Esophagus (tissue), 2 donors: ENCODE results near the gene FHIP1B. TPM values are rescaled to one million over a fixed set of nuclear protein-coding genes. Genes with fewer than 3 reads are reported as not detected.

ENCODE experiments used
- H3K27ac ChIP-seq, 2 donors: one replicate each; pipeline ENCODE4 v1.5.1; 2013; ENCODE audit warnings: low read depth in 2 of 2, mild to moderate bottlenecking in 2 of 2, inconsistent platforms in 1 of 2, low read length in 1 of 2, moderate library complexity in 1 of 2
- H3K27me3 ChIP-seq, 2 donors: one replicate each; pipeline ENCODE4 v1.6.1; 2013; ENCODE audit warnings: low read length in 2 of 2, control low read depth in 1 of 2, mild to moderate bottlenecking in 1 of 2; ENCODE audit not compliant: insufficient read depth in 2 of 2, control insufficient read depth in 1 of 2
- H3K36me3 ChIP-seq, 2 donors: one replicate each; pipeline ENCODE4 v1.6.1; 2013; ENCODE audit warnings: low read length in 1 of 2; ENCODE audit not compliant: control insufficient read depth in 2 of 2, insufficient read depth in 2 of 2
- H3K4me1 ChIP-seq, 2 donors: one replicate each; pipeline ENCODE4 v1.6.1; 2013; ENCODE audit warnings: low read length in 1 of 2; ENCODE audit not compliant: control insufficient read depth in 2 of 2, insufficient read depth in 2 of 2
- H3K4me3 ChIP-seq, 2 donors: one replicate each; pipeline ENCODE4 v1.5.1; 2013; ENCODE audit warnings: low read length in 2 of 2, mild to moderate bottlenecking in 2 of 2, low read depth in 1 of 2, moderate library complexity in 1 of 2
- H3K9me3 ChIP-seq, 2 donors: one replicate each; pipeline ENCODE4 v1.6.1; 2013; ENCODE audit warnings: mild to moderate bottlenecking in 2 of 2, low read depth in 1 of 2, low read length in 1 of 2, moderate library complexity in 1 of 2; ENCODE audit not compliant: control insufficient read depth in 2 of 2, insufficient read depth in 1 of 2
- WGBS, 2 donors: extraction: QIAGEN DNeasy Blood & Tissue Kit; methylation state at CpG; one replicate each; pipeline ENCODE4 v1.1.7; 2013; 5-methylcytosine and 5-hydroxymethylcytosine counted together
- polyA plus RNA-seq, 2 donors: library from polyadenylated mRNA; stranded (reverse); fragments of 200-250 nt; gene quantifications; one replicate each; pipeline ENCODE4 v1.2.3, GENCODE V29; 2013
- donor health status: healthy with polysubstance abuse.
- donor health status: Bipolar disorder and iron deficiency.

FHIP1B gene
- polyA plus RNA-seq, 2 donors, result 18.6 to 31.7 TPM

GRCh38 chr11:6228520-6228919 lies 5.9 kb downstream of the FHIP1B start:
- Histone ChIP-seq H3K4me1 (no peaks in the 10 kb centered on the region), H3K27ac (no peak overlapping the region), H3K9me3 (no peaks in the 10 kb centered on the region), H3K36me3 (peaks cover 8 to 11% of the 10 kb centered on the region in 2 donors), H3K4me3 (no peak overlapping the region), H3K27me3 (no peaks in the 10 kb centered on the region)
- 61 to 67% methylated on average over 3 of the region's 3 CpGs for whole genome bisulfite sequencing, 2 donors

GRCh38 chr11:6225896-6226295 lies 8.5 kb downstream of the FHIP1B start:
- no peaks in the 10 kb centered on the region for H3K4me1 ChIP-seq
- H3K27ac ChIP-seq, result no peak overlapping the region
- 57 to 60% methylated on average over 2 of the region's 2 CpGs for WGBS, 2 donors
- H3K27me3 ChIP-seq, result no peaks in the 10 kb centered on the region
- no peak overlapping the region for H3K4me3 ChIP-seq
- no peaks in the 10 kb centered on the region for H3K9me3 ChIP-seq
- H3K36me3 ChIP-seq, result peaks cover 21 to 23% of the 10 kb centered on the region in 2 donors

GRCh38 chr11:6225024-6225423 lies 9.4 kb downstream of the FHIP1B start:
- Histone ChIP-seq H3K9me3 (no peaks in the 10 kb centered on the region), H3K4me1 (no peaks in the 10 kb centered on the region), H3K36me3 (peaks cover 21 to 23% of the 10 kb centered on the region in 2 donors), H3K27ac (no peak overlapping the region), H3K4me3 (no peak overlapping the region), H3K27me3 (no peaks in the 10 kb centered on the region)
- 62 to 64% methylated on average over 1 of the region's 1 CpG for WGBS, 2 donors

GRCh38 chr11:6224421-6224820 lies 10.0 kb downstream of the FHIP1B start:
- 91 to 96% methylated on average over 3 of the region's 3 CpGs for WGBS, 2 donors
- H3K4me3 ChIP-seq, result no peak overlapping the region
- H3K27ac ChIP-seq, result no peak overlapping the region
- no peaks in the 10 kb centered on the region for H3K27me3 ChIP-seq
- H3K9me3 ChIP-seq, result no peaks in the 10 kb centered on the region
- no peaks in the 10 kb centered on the region for H3K4me1 ChIP-seq
- peaks cover 21% of the 10 kb centered on the region in 2 donors for H3K36me3 ChIP-seq

GRCh38 chr11:6223854-6224253 lies 10.6 kb downstream of the FHIP1B start:
- Histone ChIP-seq H3K9me3 (no peaks in the 10 kb centered on the region), H3K27me3 (no peaks in the 10 kb centered on the region), H3K4me1 (no peaks in the 10 kb centered on the region), H3K4me3 (no peak overlapping the region), H3K27ac (no peak overlapping the region), H3K36me3 (peaks cover 21% of the 10 kb centered on the region in 2 donors)
- WGBS, 2 donors, result 95 to 96% methylated on average over 17 of the region's 17 CpGs

- Histone ChIP-seq H3K27me3 (no peaks in the 10 kb centered on the region), H3K4me3 (no peak overlapping the region), H3K4me1 (no peaks in the 10 kb centered on the region), H3K27ac (peak overlapping the region; percentile 6 to 79), H3K9me3 (no peaks in the 10 kb centered on the region), H3K36me3 (peaks cover 30 to 39% of the 10 kb centered on the region in 2 donors)
- WGBS, 2 donors, result 25 to 46% methylated on average over 2 of the region's 2 CpGs
Measured at GRCh38 chr11:6219359-6219758, 15.1 kb downstream of the FHIP1B start.

- peaks cover 20 to 30% of the 10 kb centered on the region in 2 donors for H3K36me3 ChIP-seq
- H3K4me3 ChIP-seq, result no peak overlapping the region
- H3K27me3 ChIP-seq, result no peaks in the 10 kb centered on the region
- H3K4me1 ChIP-seq, result no peaks in the 10 kb centered on the region
- H3K27ac ChIP-seq, result no peak overlapping the region
- 91 to 93% methylated on average over 19 of the region's 19 CpGs for WGBS, 2 donors
- no peaks in the 10 kb centered on the region for H3K9me3 ChIP-seq
Measured at GRCh38 chr11:6217722-6218121, 16.7 kb downstream of the FHIP1B start.

- WGBS, 2 donors, result 76 to 78% methylated on average over 4 of the region's 4 CpGs
- Histone ChIP-seq H3K4me1 (no peaks in the 10 kb centered on the region), H3K27ac (no peak overlapping the region), H3K4me3 (no peak overlapping the region), H3K9me3 (no peaks in the 10 kb centered on the region), H3K36me3 (peaks cover 12 to 26% of the 10 kb centered on the region in 2 donors), H3K27me3 (no peaks in the 10 kb centered on the region)
Measured at GRCh38 chr11:6216501-6216900, 17.9 kb downstream of the FHIP1B start.

GRCh38 chr11:6214530-6214929 lies 19.9 kb downstream of the FHIP1B start:
- Histone ChIP-seq H3K36me3 (peaks cover 12 to 37% of the 10 kb centered on the region in 2 donors), H3K9me3 (no peaks in the 10 kb centered on the region)
- 93 to 96% methylated on average over 10 of the region's 10 CpGs for WGBS, 2 donors

GRCh38 chr11:6210274-6210955 lies 24.0 kb downstream of the FHIP1B start:
- Histone ChIP-seq H3K9me3 (no peaks in the 10 kb centered on the region), H3K27ac (no peak overlapping the region), H3K4me1 (no peaks in the 10 kb centered on the region), H3K36me3 (peaks cover 4 to 24% of the 10 kb centered on the region in 2 donors), H3K27me3 (no peaks in the 10 kb centered on the region), H3K4me3 (no peak overlapping the region)
- WGBS, 2 donors, result 96 to 97% methylated on average over 9 of the region's 9 CpGs

More at GRCh38 chr11:6214530-6214929, 19.9 kb downstream of the FHIP1B start:
- no peaks in the 10 kb centered on the region for H3K27me3 ChIP-seq
- no peaks in the 10 kb centered on the region for H3K4me1 ChIP-seq
- no peak overlapping the region for H3K27ac ChIP-seq
- no peak overlapping the region for H3K4me3 ChIP-seq
